DND-41 (cell line): ENCODE measurements around the gene XAF1.

Source experiments
- CTCF ChIP-seq: IDR thresholded peaks from 2 replicates; pipeline ENCODE4 v1.5.1; 2012; ENCODE audit warnings: borderline replicate concordance, low read length, moderate library complexity, mild to moderate bottlenecking; ENCODE audit not compliant: poor library complexity, severe bottlenecking; ENCODE audit errors: extremely low read depth
- EZH2 ChIP-seq: IDR thresholded peaks from 3 replicates; pipeline ENCODE4 v1.6.1; 2012; ENCODE audit warnings: borderline replicate concordance, low read depth, mild to moderate bottlenecking, moderate library complexity, low read length, inconsistent platforms; ENCODE audit not compliant: severe bottlenecking

DNA sequence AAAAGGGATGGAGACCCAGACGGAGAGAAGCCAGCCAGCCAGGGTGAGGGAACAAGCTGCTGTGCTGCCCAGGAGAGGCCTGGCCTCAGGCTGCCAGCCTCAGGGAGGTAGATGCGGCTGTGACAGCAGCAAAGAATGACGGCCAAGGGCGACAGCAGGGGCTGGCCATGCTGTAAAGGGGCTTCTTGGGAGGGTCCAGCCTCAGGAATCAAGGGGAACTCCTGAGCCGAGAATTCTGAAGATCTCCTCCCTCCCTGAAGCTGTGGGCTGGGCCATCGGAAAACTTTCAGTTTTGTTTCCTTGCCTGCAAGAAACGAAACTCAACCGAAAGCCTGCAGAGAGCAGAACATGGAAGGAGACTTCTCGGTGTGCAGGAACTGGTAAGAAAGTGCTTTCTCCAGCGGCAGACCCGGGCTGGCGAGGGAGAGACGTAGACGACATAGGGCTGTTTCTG lies at the start of gene XAF1:
- no peak for TF ChIP-seq EZH2
- no peak for TF ChIP-seq CTCF
